HEK293 (cell line): Measurements from ENCODE around the gene SUGP2.

Source experiments
- CTCF ChIA-PET: fragments of 350-600 bp; formaldehyde crosslinking; extraction: SDS; loops from one replicate; lab custom pipeline; 2021; ENCODE audit warnings: antibody characterized with exemption; lab: Yijun Ruan, JAX
- POLR2A ChIA-PET: fragments of 300-600 bp; formaldehyde crosslinking; extraction: SDS; loops from one replicate; lab custom pipeline; 2020; ENCODE audit warnings: antibody characterized with exemption, inconsistent platforms; lab: Yijun Ruan, JAX
- H3K27ac ChIP-seq: fragments of 200-500 bp; sonication (Bioruptor generic); 2 replicates; pipeline ENCODE4 v1.5.1; 2014; ENCODE audit warnings: low read depth, low read length, control low read depth, inconsistent platforms; ENCODE audit errors: extremely low read depth
- H3K36me3 ChIP-seq, 2 experiments: fragments of 200-500 bp in 1 of 2; sonication (Bioruptor generic) in 1 of 2; 1 replicate in 1 of 2; 2 replicates in 1 of 2; pipeline ENCODE4 v1.5.1; 2014 to 2017; ENCODE audit warnings: inconsistent platforms in 2 of 2, low read length in 2 of 2; ENCODE audit not compliant: control insufficient read depth in 2 of 2, insufficient read depth in 1 of 2
- H3K4me1 ChIP-seq: fragments of 200-500 bp; sonication (Bioruptor generic); 2 replicates; pipeline ENCODE4 v1.5.1; 2014; ENCODE audit warnings: mild to moderate bottlenecking, low read length, inconsistent platforms; ENCODE audit not compliant: control insufficient read depth, insufficient read depth
- H3K4me3 ChIP-seq: 2 replicates; pipeline ENCODE4 v1.5.1; 2011; ENCODE audit warnings: low read depth, mild to moderate bottlenecking, control low read depth, low read length, moderate library complexity
- H3K9me3 ChIP-seq: fragments of 200-500 bp; sonication (Bioruptor generic); 2 replicates; pipeline ENCODE4 v1.5.1; 2014; ENCODE audit warnings: low read depth, low read length, inconsistent platforms; ENCODE audit not compliant: control insufficient read depth, insufficient read depth
- EGR2 ChIP-seq: fragments of 450-650 bp; formaldehyde crosslinking; IDR thresholded peaks from 2 replicates; pipeline ENCODE4 v1.5.1; 2016; ENCODE audit warnings: low read depth, missing biosample characterization, missing genetic modification characterization
- GLIS2 ChIP-seq: fragments of 450-650 bp; formaldehyde crosslinking; IDR thresholded peaks from 2 replicates; pipeline ENCODE4 v1.5.1; 2016; ENCODE audit warnings: missing biosample characterization, missing genetic modification characterization
- HOXC10 ChIP-seq: sonication (generic); formaldehyde crosslinking; IDR thresholded peaks from 2 replicates; pipeline ENCODE4 v1.8.1; 2023; ENCODE audit warnings: mild to moderate bottlenecking, missing genetic modification reagents
- TRIM28 ChIP-seq: IDR thresholded peaks from 2 replicates; pipeline ENCODE4 v1.6.1; 2011; ENCODE audit warnings: low read length, control low read depth, borderline replicate concordance
- ZFHX2 ChIP-seq: fragments of 450-650 bp; formaldehyde crosslinking; conservative IDR thresholded peaks from 2 replicates; pipeline ENCODE4 v1.5.1; 2016; ENCODE audit warnings: missing biosample characterization, missing genetic modification characterization
- ZFP3 ChIP-seq: fragments of 450-650 bp; formaldehyde crosslinking; IDR thresholded peaks from 2 replicates; pipeline ENCODE4 v1.5.1; 2016; ENCODE audit warnings: low read depth, missing biosample characterization, missing genetic modification characterization
- ZFP37 ChIP-seq: fragments of 450-650 bp; formaldehyde crosslinking; IDR thresholded peaks from 2 replicates; pipeline ENCODE4 v1.5.1; 2016; ENCODE audit warnings: missing biosample characterization, missing genetic modification characterization
- ZNF16 ChIP-seq: fragments of 450-650 bp; formaldehyde crosslinking; IDR thresholded peaks from 2 replicates; pipeline ENCODE4 v1.5.1; 2016; ENCODE audit warnings: low read depth, missing biosample characterization, missing genetic modification characterization
- ZNF19 ChIP-seq: fragments of 450-650 bp; formaldehyde crosslinking; IDR thresholded peaks from 2 replicates; pipeline ENCODE4; 2016; ENCODE audit warnings: missing biosample characterization, missing genetic modification characterization, low read depth
- ZNF202 ChIP-seq: fragments of 450-650 bp; formaldehyde crosslinking; IDR thresholded peaks from 2 replicates; pipeline ENCODE4 v1.5.1; 2016; ENCODE audit warnings: missing biosample characterization, missing genetic modification characterization, borderline replicate concordance
- ZNF341 ChIP-seq: fragments of 450-650 bp; formaldehyde crosslinking; IDR thresholded peaks from 2 replicates; pipeline ENCODE4; 2016; ENCODE audit warnings: low read depth, missing biosample characterization, missing genetic modification characterization
- ZNF391 ChIP-seq: fragments of 450-650 bp; formaldehyde crosslinking; IDR thresholded peaks from 2 replicates; pipeline ENCODE4 v1.5.1; 2016; ENCODE audit warnings: low read depth, missing biosample characterization, missing genetic modification characterization, borderline replicate concordance
- ZNF394 ChIP-seq: fragments of 450-650 bp; formaldehyde crosslinking; IDR thresholded peaks from 2 replicates; pipeline ENCODE4 v1.5.1; 2016; ENCODE audit warnings: missing biosample characterization, missing genetic modification characterization, mild to moderate bottlenecking, moderate library complexity, borderline replicate concordance
- ZNF404 ChIP-seq: fragments of 450-650 bp; formaldehyde crosslinking; IDR thresholded peaks from 2 replicates; pipeline ENCODE4 v1.5.1; 2017; ENCODE audit warnings: missing biosample characterization, missing genetic modification characterization
- ZNF529 ChIP-seq: fragments of 450-650 bp; formaldehyde crosslinking; IDR thresholded peaks from 2 replicates; pipeline ENCODE4 v1.5.1; 2017; ENCODE audit warnings: missing genetic modification characterization, missing biosample characterization; ENCODE audit not compliant: insufficient replicate concordance
- ZNF555 ChIP-seq: fragments of 450-650 bp; formaldehyde crosslinking; conservative IDR thresholded peaks from 2 replicates; pipeline ENCODE4 v1.5.1; 2017; ENCODE audit warnings: missing biosample characterization, mild to moderate bottlenecking, missing genetic modification characterization, inconsistent platforms
- ZNF558 ChIP-seq: fragments of 450-650 bp; formaldehyde crosslinking; IDR thresholded peaks from 2 replicates; pipeline ENCODE4 v1.5.1; 2016; ENCODE audit warnings: missing biosample characterization, missing genetic modification characterization
- ZNF600 ChIP-seq: fragments of 450-650 bp; formaldehyde crosslinking; IDR thresholded peaks from 2 replicates; pipeline ENCODE4 v1.5.1; 2016; ENCODE audit warnings: missing biosample characterization, missing genetic modification characterization
- ZNF623 ChIP-seq: fragments of 450-650 bp; formaldehyde crosslinking; IDR thresholded peaks from 2 replicates; pipeline ENCODE4 v1.5.1; 2016; ENCODE audit warnings: missing biosample characterization, missing genetic modification characterization
- ZNF76 ChIP-seq: fragments of 450-650 bp; formaldehyde crosslinking; IDR thresholded peaks from 2 replicates; pipeline ENCODE4; 2016; ENCODE audit warnings: low read depth, missing biosample characterization, missing genetic modification characterization, borderline replicate concordance
- ZNF830 ChIP-seq: fragments of 450-650 bp; IDR thresholded peaks from 2 replicates; pipeline ENCODE4 v1.5.0; 2018; ENCODE audit warnings: missing biosample characterization, missing genetic modification characterization, low read depth, mild to moderate bottlenecking, moderate library complexity
- TF ChIP-seq, protein P1 (sequence below): fragments of 450-650 bp; formaldehyde crosslinking; IDR thresholded peaks from 2 replicates; pipeline ENCODE4 v1.5.1; 2017; ENCODE audit warnings: missing biosample characterization, missing genetic modification characterization
- TF ChIP-seq, protein P2 (sequence below): fragments of 450-650 bp; formaldehyde crosslinking; IDR thresholded peaks from 2 replicates; pipeline ENCODE4 v1.5.0; 2017; ENCODE audit warnings: missing biosample characterization, missing genetic modification characterization, borderline replicate concordance
- TF ChIP-seq, protein P3 (sequence below): fragments of 450-650 bp; formaldehyde crosslinking; IDR thresholded peaks from 2 replicates; pipeline ENCODE4 v1.5.1; 2016; ENCODE audit warnings: missing biosample characterization, missing genetic modification characterization, low read depth

Gene SUGP2

DNA sequence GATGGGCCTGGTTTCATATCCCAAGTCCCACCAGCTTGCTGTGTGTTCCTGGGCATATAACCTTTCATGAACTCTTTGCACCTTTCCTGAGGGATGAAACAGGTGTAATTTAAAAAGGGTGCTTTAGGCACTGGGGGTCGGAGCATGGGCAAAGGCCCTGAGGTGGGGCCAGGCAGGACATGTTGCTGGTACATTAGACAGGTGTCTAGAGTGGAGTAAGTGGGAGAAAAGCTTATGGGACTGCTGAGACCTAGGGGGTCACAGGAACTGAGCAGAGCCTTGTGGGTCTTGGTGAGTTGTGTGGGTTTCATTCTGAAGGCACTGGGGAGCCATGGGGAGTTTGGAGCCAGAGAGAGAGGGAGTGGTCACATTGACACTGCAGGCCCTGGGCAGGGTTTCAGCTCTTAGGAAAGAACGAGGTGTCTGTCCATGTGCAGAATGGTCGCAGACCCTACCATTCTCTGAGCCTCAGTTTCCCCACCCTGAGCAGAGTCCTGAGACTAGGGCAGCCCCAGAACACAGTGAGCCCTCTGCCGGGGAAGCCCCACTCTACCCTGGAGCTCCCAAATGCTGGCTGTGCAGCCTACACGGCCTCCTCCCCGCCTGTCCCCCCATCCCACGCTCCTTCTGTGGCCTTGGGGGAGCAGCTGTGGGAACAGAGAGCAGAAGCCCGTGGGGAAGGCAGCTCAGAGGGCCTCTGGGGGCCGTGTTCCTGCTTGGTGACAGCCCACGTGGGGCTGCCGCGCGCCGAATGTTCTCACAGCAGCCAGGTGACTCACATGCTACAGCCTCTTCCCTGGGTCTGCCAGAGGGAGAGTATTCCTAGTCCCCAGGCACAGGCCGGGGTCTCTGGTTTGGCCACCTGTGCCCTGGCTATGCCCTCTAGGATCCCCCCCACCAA is 85.0 kb downstream of the SUGP2 start:
- Histone ChIP-seq H3K4me1 (no peaks in the 10 kb centered on the region), H3K9me3 (no peaks in the 10 kb centered on the region)
- TF ChIP-seq HOXC10 (CRISPR knock-in tag) (no peak), GLIS2 (no peak), ZNF529 (tag by site-specific recombination) (no peak), ZNF202 (tag by site-specific recombination) (no peak), ZFP3 (tag by site-specific recombination) (no peak), ZNF623 (tag by site-specific recombination) (peak; percentile 82), EGR2 (tag by site-specific recombination) (peak; percentile 10; the same call in 1 of the 2 replicates), ZNF600 (no peak), ZFP37 (no peak), ZFHX2 (tag by site-specific recombination) (0 out of 2 replicates have a peak, but pooled peaks have one; percentile 16), ZNF76 (tag by site-specific recombination) (no peak), TRIM28 (no peak), ZNF404 (tag by site-specific recombination) (no peak), ZNF830 (no peak), ZNF341 (tag by site-specific recombination) (0 out of 2 replicates have a peak, but pooled peaks have one; percentile 24), ZNF16 (tag by site-specific recombination) (peak; percentile 58; the same call in 1 of the 2 replicates), ZNF391 (tag by site-specific recombination) (no peak), ZNF555 (tag by site-specific recombination) (no peak), ZNF19 (tag by site-specific recombination) (no peak), ZNF558 (tag by site-specific recombination) (no peak), ZNF394 (no peak)
- TF ChIP-seq, protein P1, sequence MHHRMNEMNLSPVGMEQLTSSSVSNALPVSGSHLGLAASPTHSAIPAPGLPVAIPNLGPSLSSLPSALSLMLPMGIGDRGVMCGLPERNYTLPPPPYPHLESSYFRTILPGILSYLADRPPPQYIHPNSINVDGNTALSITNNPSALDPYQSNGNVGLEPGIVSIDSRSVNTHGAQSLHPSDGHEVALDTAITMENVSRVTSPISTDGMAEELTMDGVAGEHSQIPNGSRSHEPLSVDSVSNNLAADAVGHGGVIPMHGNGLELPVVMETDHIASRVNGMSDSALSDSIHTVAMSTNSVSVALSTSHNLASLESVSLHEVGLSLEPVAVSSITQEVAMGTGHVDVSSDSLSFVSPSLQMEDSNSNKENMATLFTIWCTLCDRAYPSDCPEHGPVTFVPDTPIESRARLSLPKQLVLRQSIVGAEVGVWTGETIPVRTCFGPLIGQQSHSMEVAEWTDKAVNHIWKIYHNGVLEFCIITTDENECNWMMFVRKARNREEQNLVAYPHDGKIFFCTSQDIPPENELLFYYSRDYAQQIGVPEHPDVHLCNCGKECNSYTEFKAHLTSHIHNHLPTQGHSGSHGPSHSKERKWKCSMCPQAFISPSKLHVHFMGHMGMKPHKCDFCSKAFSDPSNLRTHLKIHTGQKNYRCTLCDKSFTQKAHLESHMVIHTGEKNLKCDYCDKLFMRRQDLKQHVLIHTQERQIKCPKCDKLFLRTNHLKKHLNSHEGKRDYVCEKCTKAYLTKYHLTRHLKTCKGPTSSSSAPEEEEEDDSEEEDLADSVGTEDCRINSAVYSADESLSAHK, result no peak
- TF ChIP-seq, protein P2, sequence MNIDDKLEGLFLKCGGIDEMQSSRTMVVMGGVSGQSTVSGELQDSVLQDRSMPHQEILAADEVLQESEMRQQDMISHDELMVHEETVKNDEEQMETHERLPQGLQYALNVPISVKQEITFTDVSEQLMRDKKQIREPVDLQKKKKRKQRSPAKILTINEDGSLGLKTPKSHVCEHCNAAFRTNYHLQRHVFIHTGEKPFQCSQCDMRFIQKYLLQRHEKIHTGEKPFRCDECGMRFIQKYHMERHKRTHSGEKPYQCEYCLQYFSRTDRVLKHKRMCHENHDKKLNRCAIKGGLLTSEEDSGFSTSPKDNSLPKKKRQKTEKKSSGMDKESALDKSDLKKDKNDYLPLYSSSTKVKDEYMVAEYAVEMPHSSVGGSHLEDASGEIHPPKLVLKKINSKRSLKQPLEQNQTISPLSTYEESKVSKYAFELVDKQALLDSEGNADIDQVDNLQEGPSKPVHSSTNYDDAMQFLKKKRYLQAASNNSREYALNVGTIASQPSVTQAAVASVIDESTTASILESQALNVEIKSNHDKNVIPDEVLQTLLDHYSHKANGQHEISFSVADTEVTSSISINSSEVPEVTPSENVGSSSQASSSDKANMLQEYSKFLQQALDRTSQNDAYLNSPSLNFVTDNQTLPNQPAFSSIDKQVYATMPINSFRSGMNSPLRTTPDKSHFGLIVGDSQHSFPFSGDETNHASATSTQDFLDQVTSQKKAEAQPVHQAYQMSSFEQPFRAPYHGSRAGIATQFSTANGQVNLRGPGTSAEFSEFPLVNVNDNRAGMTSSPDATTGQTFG, result no peak
- TF ChIP-seq, protein P3, sequence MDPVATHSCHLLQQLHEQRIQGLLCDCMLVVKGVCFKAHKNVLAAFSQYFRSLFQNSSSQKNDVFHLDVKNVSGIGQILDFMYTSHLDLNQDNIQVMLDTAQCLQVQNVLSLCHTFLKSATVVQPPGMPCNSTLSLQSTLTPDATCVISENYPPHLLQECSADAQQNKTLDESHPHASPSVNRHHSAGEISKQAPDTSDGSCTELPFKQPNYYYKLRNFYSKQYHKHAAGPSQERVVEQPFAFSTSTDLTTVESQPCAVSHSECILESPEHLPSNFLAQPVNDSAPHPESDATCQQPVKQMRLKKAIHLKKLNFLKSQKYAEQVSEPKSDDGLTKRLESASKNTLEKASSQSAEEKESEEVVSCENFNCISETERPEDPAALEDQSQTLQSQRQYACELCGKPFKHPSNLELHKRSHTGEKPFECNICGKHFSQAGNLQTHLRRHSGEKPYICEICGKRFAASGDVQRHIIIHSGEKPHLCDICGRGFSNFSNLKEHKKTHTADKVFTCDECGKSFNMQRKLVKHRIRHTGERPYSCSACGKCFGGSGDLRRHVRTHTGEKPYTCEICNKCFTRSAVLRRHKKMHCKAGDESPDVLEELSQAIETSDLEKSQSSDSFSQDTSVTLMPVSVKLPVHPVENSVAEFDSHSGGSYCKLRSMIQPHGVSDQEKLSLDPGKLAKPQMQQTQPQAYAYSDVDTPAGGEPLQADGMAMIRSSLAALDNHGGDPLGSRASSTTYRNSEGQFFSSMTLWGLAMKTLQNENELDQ (tag by site-specific recombination), result no peak
- TF ChIP-seq, all 188 proteins: peak for 5
- Histone ChIP-seq H3K36me3 (no peaks in the 10 kb centered on the region), H3K27ac (no peak overlapping the region), H3K4me3 (no peak overlapping the region)
- POLR2A ChIA-PET, result no interaction called here
- CTCF ChIA-PET, result interaction anchor here (0.6 to 1.6 kb wide), 3 partner anchors 14 to 43 kb away, joined by 5 to 8 read pairs (median 6); no protein-coding TSS in a partner anchor
